NCI-H146 (cell line): ENCODE results near the gene NOLC1.

Experiments used
- DNase-seq: peaks from one replicate; lab custom pipeline; 2025; lab: John Stamatoyannopoulos, UW

Gene NOLC1

DNA sequence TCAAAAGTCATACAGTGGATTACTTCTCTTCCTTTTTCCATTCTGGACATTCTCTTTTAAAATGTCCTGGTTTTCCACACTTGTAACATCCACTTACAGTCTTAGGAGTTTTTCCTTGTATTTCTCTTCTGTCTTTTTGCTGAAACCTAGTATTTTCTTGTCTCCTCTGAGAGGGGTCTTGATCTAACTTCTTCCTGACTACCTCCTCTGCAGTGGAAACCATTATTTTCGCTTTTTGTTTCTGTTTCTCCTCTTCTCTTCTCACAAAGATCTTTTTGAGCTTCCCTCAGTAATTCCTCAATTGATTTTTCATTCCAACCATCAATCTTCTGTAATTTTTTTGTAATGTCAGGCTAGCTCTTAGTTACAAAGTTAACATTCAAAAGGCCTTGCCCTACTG is 50.2 kb downstream of the NOLC1 start:
- no peak for DNase-seq

DNA sequence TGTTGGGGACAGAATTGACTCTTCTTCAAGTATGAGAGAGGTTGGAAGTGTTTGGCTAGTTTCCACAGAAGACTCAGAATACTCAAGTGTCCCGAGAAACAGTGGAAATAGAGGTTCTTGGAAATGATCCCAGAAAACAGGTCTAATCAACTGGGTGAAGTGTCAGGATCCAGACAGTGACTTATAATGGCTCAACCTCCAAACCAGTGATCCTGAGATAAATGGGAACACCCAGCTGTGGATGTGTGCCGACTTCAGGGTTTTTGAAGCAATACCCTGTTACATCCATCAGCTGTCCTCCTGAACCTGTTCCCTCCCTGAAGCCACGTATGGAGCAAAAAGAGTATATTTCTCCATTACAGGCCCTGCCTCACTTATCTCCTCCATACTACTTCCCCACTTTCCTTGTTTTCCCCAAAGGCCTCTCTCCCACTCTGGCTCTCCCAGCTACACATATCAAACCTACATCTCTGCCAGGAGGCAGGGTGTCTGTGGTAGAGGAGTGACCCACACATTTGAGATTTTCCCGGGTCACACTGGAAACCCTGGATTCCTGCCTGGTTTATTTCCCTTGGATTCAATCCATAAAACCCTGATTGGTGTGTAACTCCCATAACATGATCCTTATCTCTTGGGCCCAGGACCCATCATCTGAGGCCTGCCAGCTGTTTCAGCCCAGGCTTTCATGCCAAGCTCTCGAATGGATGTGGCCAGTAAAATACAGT is 56.3 kb downstream of the NOLC1 start:
- DNase-seq, result no peak

DNA sequence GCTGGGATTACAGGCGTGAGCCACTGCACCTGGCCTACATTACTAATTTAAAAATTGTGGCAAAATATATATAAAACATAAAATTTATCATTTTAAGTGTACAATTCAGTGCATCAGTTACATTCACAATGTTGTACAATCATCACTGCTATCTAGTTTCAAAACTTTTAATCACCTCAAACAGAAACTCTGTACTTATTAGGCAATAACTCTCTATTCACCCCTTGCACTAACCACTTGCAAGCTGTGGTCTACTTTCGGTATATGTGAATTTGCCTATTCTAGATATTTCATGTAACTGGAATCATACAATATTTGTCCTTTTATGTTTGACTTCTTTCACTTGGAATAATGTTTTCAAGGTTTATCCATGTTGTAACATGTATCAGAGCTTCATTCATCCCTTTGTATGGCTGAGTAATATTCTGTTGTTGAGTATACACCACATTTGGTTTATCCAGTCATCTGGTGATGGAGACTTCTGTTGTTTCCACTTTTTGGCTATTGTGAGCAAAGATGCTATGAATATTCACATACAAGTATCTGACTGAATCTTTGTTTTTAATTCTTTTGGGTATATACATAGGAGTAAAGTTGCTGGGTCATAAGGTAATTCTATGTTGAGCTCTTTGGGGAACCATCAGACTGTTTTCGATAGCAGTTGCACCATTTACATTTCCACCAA is 59.6 kb downstream of the NOLC1 start:
- DNase-seq, result no peak
